ENCODE measurements around the gene CFI. TPM values are rescaled to one million over a fixed set of nuclear protein-coding genes. Genes with fewer than 3 reads are reported as not detected.
A peak's percentile ranks its signal among the peaks of the same experiment; 100 is the strongest.

Gene CFI
- total and polyA plus RNA-seq, 2 of the 4 experiments (the other 2 are of a cell fraction) = 0.12 to 0.18 TPM

DNA sequence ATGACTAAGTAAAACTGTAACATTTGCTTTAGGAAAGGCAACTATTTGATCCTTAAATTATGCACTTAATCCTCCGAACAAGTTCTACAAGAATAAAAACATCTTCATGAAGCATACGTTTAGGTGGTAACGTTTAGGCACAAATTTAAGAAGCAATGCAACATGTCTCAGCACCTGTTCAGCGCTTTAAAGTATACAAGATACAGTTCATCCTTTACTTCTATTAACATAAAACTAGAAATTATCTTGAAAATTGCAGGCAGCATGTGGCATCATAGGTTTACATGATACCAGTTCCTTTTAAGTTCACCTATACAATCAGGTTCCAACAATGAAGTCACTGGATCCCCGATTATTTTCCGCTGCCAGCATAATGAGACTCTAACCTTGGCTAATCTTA lies 73.4 kb downstream of the CFI start:
- WGBS, 2 experiments (ENCODE audit: extremely low coverage in 2 of 2, insufficient read length in 1 of 2) = 59% methylated on average over 3 of the region's 6 CpGs; no CpG with 5 or more reads in 1 of the 2 experiments
- H4K8ac ChIP-seq (ENCODE audit: low read depth in 2 of 2, low read length in 2 of 2) = no peak overlapping the region
- H4K5ac ChIP-seq (ENCODE audit: low read depth, low read length) = no peak overlapping the region; the same call in 1 of the 2 replicates
- H3K23ac ChIP-seq (ENCODE audit: low read depth, low read length) = no peak overlapping the region; the same call in 1 of the 2 replicates
- H2AK9ac ChIP-seq (replicated peaks; ENCODE audit: low read depth, low read length, poor library complexity) = no peak overlapping the region
- no peak overlapping the region for H3K27ac ChIP-seq (ENCODE audit: insufficient read depth, low read length)
- H4K20me1 ChIP-seq (ENCODE audit: insufficient read depth, low read length) = no peaks in the 10 kb centered on the region
- no peak overlapping the region for H2BK120ac ChIP-seq (ENCODE audit: low read depth, low read length)
- H3K18ac ChIP-seq (ENCODE audit: low read depth, low read length) = no peak overlapping the region
- H3K14ac ChIP-seq (replicated peaks; ENCODE audit: low read depth, low read length) = no peak overlapping the region
- H3K56ac ChIP-seq (ENCODE audit: extremely low read depth, insufficient read depth, low read length) = no peak overlapping the region
- no peak overlapping the region for H4K91ac ChIP-seq (ENCODE audit: insufficient read depth, low read depth, low read length)
- H2BK5ac ChIP-seq (ENCODE audit: low read depth, low read length, poor library complexity, severe bottlenecking) = peak overlapping the region; percentile 55
- no peak overlapping the region for H2AFZ ChIP-seq (replicated peaks; ENCODE audit: low read length, poor library complexity)
- peaks cover 17 to 19% of the 10 kb centered on the region in 2 experiments for H3K79me1 ChIP-seq (ENCODE audit: low read depth in 1 of 2, low read length in 2 of 2)
- no peaks in the 10 kb centered on the region for H3K9me3 ChIP-seq (ENCODE audit: control insufficient read depth, insufficient read depth, low read length)
- CTCF ChIA-PET = no interaction called here
- dilution Hi-C loops (cut with HindIII; ENCODE audit: low sequenced_read_pairs, unreplicated experiment) (no loop called here), in situ Hi-C loops (cut with MboI; ENCODE audit: low sequenced_read_pairs) (loop anchor here (10.0 kb wide), 1 partner anchor 294 kb away; the partner anchor contains the start of gene SEC24B), intact Hi-C loops (cut with micrococcal nuclease) (loop anchor here (2.0 kb wide), 1 partner anchor 26 kb away; the partner anchor contains the start of gene CASP6)
- no peak overlapping the region; the same call in 1 of the 2 replicates for H3K9ac ChIP-seq (ENCODE audit: low read depth, low read length)
- DNase-seq (no peak), ATAC-seq (ENCODE audit: low read depth) (no peak)
- no peak overlapping the region for H2BK20ac ChIP-seq (ENCODE audit: low read depth, low read length)
- H3K4me2 ChIP-seq (ENCODE audit: low read depth, low read length) = peak overlapping the region; percentile 100
- POLR2A ChIA-PET (ENCODE audit: unreplicated experiment) = no interaction called here
- no peak overlapping the region for H2AK5ac ChIP-seq (ENCODE audit: low read depth, low read length)
- peaks cover 4% of the 10 kb centered on the region for H3K9me1 ChIP-seq (ENCODE audit: insufficient read depth, low read length)
- BruUV-seq (replicated peaks) = no TSS peak
- no peak overlapping the region for H3K4ac ChIP-seq (ENCODE audit: low read depth, low read length)
- peaks cover 5% of the 10 kb centered on the region; the same call in 1 of the 2 replicates for H3K4me1 ChIP-seq (ENCODE audit: control insufficient read depth, insufficient read depth, low read length)
- peak overlapping the region; percentile 26; the same call in 1 of the 2 replicates for H3K4me3 ChIP-seq (ENCODE audit: insufficient read depth, low read depth, low read length)
- TF ChIP-seq MAFK (IDR thresholded peaks at IDR 0.05; ENCODE audit: low read depth, low read length) = no peak
- TF ChIP-seq MXI1 (IDR thresholded peaks at IDR 0.05; ENCODE audit: borderline replicate concordance, low read depth, low read length) = no peak
- no peak for TF ChIP-seq BHLHE40 (IDR thresholded peaks at IDR 0.05; ENCODE audit: low read depth, low read length)
- TF ChIP-seq, protein P1, sequence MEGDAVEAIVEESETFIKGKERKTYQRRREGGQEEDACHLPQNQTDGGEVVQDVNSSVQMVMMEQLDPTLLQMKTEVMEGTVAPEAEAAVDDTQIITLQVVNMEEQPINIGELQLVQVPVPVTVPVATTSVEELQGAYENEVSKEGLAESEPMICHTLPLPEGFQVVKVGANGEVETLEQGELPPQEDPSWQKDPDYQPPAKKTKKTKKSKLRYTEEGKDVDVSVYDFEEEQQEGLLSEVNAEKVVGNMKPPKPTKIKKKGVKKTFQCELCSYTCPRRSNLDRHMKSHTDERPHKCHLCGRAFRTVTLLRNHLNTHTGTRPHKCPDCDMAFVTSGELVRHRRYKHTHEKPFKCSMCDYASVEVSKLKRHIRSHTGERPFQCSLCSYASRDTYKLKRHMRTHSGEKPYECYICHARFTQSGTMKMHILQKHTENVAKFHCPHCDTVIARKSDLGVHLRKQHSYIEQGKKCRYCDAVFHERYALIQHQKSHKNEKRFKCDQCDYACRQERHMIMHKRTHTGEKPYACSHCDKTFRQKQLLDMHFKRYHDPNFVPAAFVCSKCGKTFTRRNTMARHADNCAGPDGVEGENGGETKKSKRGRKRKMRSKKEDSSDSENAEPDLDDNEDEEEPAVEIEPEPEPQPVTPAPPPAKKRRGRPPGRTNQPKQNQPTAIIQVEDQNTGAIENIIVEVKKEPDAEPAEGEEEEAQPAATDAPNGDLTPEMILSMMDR (conservative IDR thresholded peaks at IDR 0.05; ENCODE audit: low read depth, low read length) = no peak
- TF ChIP-seq RCOR1 (IDR thresholded peaks at IDR 0.05; ENCODE audit: insufficient replicate concordance, low read length) = no peak
- TF ChIP-seq MAZ (IDR thresholded peaks at IDR 0.05; ENCODE audit: borderline replicate concordance, low read depth, low read length) = no peak
- H3K36me3 ChIP-seq (ENCODE audit: control insufficient read depth, insufficient read depth, low read length) = no peaks in the 10 kb centered on the region
- H3K27me3 ChIP-seq (ENCODE audit: control insufficient read depth, insufficient read depth, low read length) = no peaks in the 10 kb centered on the region
- H2BK15ac ChIP-seq (ENCODE audit: low read depth, low read length) = no peak overlapping the region
